ENCODE results near the gene NHP2. TPM values are rescaled to one million over a fixed set of nuclear protein-coding genes. Genes with fewer than 3 reads are reported as not detected.

The NHP2 gene
- total and polyA plus RNA-seq, 2 experiments from 2014 or later: 148 to 178 TPM

- H3K9me2 ChIP-seq (replicated peaks; ENCODE audit: insufficient read depth): no peaks in the 10 kb centered on the region
- H2AFZ ChIP-seq: no peak overlapping the region
- no peak overlapping the region for H3K4me2 ChIP-seq
- no peaks in the 10 kb centered on the region for H3K36me3 ChIP-seq (replicated peaks; ENCODE audit: insufficient read depth, low read depth)
- H3K27ac ChIP-seq: no peak overlapping the region
- no peaks in the 10 kb centered on the region for H3K9me3 ChIP-seq (ENCODE audit: low read depth)
- TF ChIP-seq EZH2phosphoT487 (IDR thresholded peaks at IDR 0.05; ENCODE audit: low read depth, severe bottlenecking, unreplicated experiment): no peak
- no peak for TF ChIP-seq EZH2 (IDR thresholded peaks at IDR 0.05; ENCODE audit: borderline replicate concordance)
- no peak for TF ChIP-seq CTCF (IDR thresholded peaks at IDR 0.05; ENCODE audit: poor library complexity)
- no peaks in the 10 kb centered on the region for H4K20me1 ChIP-seq (ENCODE audit: insufficient read depth, poor library complexity, severe bottlenecking)
- peaks cover 4% of the 10 kb centered on the region for H3K4me1 ChIP-seq (ENCODE audit: insufficient read depth)
- no peak overlapping the region for H3K4me3 ChIP-seq
- H3K27me3 ChIP-seq: no peaks in the 10 kb centered on the region
- no peak for DNase-seq (ENCODE audit: low spot score)
- 33% methylated on average over 3 of the region's 3 CpGs for WGBS (ENCODE audit: low lambda C conversion rate, missing lambda C conversion rate)
- H3K79me2 ChIP-seq: peaks cover 2% of the 10 kb centered on the region
Measured at GRCh38 chr5:178126556-178126955, 27.1 kb downstream of the NHP2 start.

GRCh38 chr5:178125253-178125906 is 28.3 kb downstream of the NHP2 start:
- no peak overlapping the region for H2AFZ ChIP-seq
- 75% methylated on average over 8 of the region's 10 CpGs for WGBS (ENCODE audit: low lambda C conversion rate, missing lambda C conversion rate)
- H4K20me1 ChIP-seq (ENCODE audit: insufficient read depth, poor library complexity, severe bottlenecking): no peaks in the 10 kb centered on the region
- H3K27me3 ChIP-seq: no peaks in the 10 kb centered on the region
- H3K4me1 ChIP-seq (ENCODE audit: insufficient read depth): peaks cover 4% of the 10 kb centered on the region
- H3K4me2 ChIP-seq: no peak overlapping the region
- H3K79me2 ChIP-seq: no peaks in the 10 kb centered on the region
- H3K27ac ChIP-seq: no peak overlapping the region
- H3K4me3 ChIP-seq: no peak overlapping the region
- TF ChIP-seq EZH2phosphoT487 (IDR thresholded peaks at IDR 0.05; ENCODE audit: low read depth, severe bottlenecking, unreplicated experiment): no peak
- TF ChIP-seq CTCF (IDR thresholded peaks at IDR 0.05; ENCODE audit: poor library complexity): no peak
- TF ChIP-seq EZH2 (IDR thresholded peaks at IDR 0.05; ENCODE audit: borderline replicate concordance): no peak
- no peaks in the 10 kb centered on the region for H3K36me3 ChIP-seq (replicated peaks; ENCODE audit: insufficient read depth, low read depth)
- H3K9me2 ChIP-seq (replicated peaks; ENCODE audit: insufficient read depth): no peaks in the 10 kb centered on the region
- DNase-seq (ENCODE audit: low spot score): no peak
- H3K9me3 ChIP-seq (ENCODE audit: low read depth): no peaks in the 10 kb centered on the region

GRCh38 chr5:178123966-178124925 is 29.4 kb downstream of the NHP2 start:
- TF ChIP-seq CTCF (IDR thresholded peaks at IDR 0.05; ENCODE audit: poor library complexity): no peak
- TF ChIP-seq EZH2phosphoT487 (IDR thresholded peaks at IDR 0.05; ENCODE audit: low read depth, severe bottlenecking, unreplicated experiment): no peak
- no peak for TF ChIP-seq EZH2 (IDR thresholded peaks at IDR 0.05; ENCODE audit: borderline replicate concordance)
- Histone ChIP-seq H2AFZ (no peak overlapping the region), H3K9me3 (ENCODE audit: low read depth) (no peaks in the 10 kb centered on the region), H3K4me1 (ENCODE audit: insufficient read depth) (no peaks in the 10 kb centered on the region), H3K27ac (peak overlapping the region; percentile 58), H3K36me3 (replicated peaks; ENCODE audit: insufficient read depth, low read depth) (no peaks in the 10 kb centered on the region), H3K4me3 (no peak overlapping the region), H3K79me2 (no peaks in the 10 kb centered on the region), H3K4me2 (no peak overlapping the region), H3K27me3 (no peaks in the 10 kb centered on the region), H4K20me1 (ENCODE audit: insufficient read depth, poor library complexity, severe bottlenecking) (no peaks in the 10 kb centered on the region), H3K9me2 (replicated peaks; ENCODE audit: insufficient read depth) (no peaks in the 10 kb centered on the region)
- peak; percentile 40 for DNase-seq (ENCODE audit: low spot score)
- 71% methylated on average over 18 of the region's 18 CpGs for WGBS (ENCODE audit: low lambda C conversion rate, missing lambda C conversion rate)
